Activated effector memory CD4-positive, alpha-beta T cell treated with Interleukin-2 at 50 U/mL for 16 hours (primary cell): ENCODE data around the gene EYA4.

ENCODE experiments used
- DNase-seq: peaks from one replicate; pipeline ENCODE4 v3.0.0-alpha.2; 2020

EYA4 gene

DNA sequence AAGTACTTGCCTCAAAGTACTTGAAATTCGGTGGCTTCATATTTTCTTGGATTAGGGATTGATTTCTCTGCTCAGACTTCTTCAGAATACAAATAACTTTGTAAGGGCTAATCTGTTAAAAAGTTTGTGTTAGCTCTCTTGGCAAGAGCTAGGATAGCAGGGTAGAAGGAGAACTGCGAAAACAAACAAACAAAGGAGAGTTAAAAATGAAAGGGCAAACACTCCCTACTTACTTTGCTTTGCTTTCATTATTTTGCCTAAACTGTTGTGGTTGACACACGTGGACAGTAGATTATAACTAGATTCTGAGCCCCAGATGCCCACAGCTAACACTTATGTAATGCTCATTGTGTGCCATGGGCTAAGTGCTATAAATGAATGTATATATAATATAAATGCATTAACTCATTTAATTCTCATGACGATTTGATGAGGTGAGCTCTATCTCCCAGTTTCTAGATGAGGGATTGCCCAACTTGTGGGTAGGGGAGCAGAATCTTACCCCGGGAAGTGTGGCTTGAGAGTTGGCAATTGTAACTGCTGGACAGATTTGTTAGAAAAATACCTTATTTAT is 48.7 kb downstream of the EYA4 start:
- no peak for DNase-seq

DNA sequence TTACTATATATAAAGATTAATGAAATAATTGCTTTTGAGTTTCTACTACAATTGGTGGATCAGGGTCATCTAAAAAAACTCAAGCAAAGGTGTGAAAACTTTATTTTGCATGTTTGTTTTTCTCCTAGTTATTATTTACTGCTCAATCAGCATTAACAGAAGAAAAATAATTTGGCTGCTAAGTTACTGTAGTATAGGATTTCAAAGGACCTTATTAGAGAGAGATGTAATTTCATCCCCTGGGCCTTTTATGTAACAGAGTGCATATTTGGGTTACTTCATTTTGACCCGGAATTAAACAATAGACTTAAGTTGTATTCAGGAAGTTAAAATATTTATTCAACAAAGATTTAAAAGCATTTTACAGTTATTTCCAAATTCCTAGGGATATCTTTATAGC is 49.8 kb downstream of the EYA4 start:
- DNase-seq = no peak

DNA sequence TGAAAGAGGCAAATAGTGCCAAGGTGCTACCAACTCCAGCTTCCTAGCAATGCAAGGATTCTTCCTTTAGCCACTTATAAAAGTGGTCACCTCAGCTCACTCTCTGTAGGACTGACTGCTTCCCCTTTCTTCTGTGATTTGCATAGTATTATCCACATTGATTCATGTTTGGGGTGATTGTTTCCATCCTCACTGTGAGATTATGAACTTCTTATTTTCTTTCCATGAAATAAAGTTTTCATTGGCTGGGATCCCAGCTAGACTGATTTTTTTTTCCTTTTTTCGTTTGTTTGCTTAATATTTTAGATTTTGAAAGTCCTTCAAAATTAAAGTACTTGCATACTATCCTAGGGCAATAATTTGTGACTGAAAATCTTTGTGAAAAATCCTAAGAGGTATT is 50.5 kb downstream of the EYA4 start:
- no peak for DNase-seq

DNA sequence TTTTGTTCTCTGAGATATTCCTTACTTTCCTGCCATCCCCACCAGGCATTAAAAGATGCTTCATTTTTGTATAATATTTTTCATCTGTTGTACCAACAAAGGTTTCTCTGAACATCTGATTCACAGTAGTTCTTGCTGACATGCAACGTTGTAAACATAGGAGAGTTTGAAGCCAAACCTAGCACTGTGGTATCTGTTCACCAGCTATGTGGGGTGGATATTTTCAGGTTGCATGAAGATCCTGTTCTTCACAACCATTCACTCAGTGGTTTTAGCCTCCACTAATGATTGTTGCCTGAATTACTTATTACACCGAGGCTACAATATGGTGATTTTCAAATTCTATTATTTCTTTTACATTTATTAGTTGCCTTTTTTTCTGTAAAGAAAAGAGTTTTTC is 56.5 kb downstream of the EYA4 start:
- DNase-seq = no peak

DNA sequence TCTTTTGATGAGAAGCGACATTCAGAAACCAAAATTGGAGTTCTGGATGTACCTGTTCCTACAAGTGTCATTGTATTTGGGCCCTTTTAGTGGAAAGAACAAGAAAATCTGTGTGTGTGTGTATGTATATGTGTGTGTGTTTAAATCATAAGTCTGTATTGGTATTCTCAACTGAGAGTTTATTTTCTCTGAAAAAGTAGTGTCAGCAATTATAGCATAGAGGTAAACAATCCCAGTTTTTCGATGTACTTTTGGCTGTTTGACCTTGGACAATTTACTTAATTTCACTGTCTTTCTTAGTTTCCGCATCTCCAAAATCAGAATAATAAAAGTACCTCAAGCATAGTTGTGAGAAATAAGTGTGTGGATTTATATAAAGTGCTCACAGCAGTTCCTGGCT is 57.2 kb downstream of the EYA4 start:
- DNase-seq = no peak

DNA sequence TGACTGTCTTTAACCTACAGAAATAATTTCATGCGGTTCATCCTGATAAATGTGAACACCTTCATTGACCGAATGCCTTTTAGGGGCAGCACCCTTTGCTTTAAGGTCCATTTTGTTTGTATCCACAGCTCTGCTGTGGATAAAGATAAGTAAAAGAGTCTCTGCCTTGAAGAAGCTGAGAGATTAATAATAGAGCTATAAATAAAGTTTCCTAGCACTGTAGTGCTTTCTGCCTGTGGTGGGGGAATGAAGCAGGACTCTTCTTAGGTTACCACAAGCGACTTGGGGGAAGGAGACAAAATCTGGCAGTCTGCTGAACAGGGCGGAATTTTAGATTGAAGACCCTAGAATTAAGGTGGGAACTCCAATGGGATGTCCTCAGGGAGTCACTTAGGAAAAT is 57.6 kb downstream of the EYA4 start:
- no peak for DNase-seq

DNA sequence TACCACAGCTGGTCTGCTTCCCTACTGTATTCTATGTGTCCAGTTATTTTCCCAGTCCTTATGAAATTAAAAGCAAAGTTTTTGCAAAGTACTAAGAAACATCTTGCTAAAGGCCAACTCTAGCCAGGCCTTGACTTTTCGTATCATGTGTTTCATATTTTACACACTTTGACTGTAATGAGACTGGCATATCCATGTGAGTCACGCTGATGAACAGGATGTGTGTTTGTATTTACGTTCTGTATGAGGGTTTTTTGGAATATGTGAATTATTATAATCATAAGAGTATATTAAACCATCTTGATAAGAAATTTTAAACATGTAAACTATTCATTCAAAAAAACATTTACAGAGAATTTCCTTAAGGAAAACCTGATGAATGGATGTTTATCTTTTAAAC is 59.7 kb downstream of the EYA4 start:
- no peak for DNase-seq

DNA sequence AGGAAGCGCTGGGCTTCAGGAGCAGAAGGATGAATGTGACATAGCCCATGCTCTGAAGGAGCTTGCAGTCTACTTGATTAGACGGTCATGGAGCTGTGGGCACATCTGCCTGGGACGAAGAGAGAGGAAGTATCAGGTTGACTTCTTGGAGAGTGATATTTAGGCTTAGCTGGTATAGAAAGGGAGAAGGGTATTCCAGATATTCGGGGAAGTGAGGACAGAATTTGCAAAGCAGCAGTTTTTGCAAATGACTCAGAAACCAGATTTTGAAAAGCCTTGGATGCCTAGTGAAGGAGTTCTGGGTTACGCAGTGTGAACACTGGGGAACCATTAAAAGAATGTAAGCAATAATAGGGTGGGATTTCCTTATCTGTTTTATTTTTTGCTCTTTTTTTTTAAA is 60.7 kb downstream of the EYA4 start:
- no peak for DNase-seq

DNA sequence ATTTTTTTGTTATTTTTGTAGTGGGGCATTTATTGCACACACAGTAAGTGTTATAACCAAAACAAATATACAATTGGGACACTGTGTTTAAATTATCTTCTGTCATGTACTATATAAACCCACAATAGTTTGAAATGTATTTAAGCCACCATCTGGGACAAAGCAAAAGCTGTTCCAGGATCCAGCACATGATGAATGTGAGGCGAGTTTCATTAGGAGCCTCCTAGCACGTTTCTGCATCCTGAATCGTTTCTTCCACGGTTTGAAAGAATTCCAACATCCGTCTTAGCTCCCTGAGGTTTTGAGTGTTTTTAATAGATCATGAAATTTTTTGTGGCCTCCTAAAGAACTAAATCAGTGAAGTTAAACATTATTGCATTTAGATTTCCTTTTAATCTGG is 65.8 kb downstream of the EYA4 start:
- DNase-seq = no peak

DNA sequence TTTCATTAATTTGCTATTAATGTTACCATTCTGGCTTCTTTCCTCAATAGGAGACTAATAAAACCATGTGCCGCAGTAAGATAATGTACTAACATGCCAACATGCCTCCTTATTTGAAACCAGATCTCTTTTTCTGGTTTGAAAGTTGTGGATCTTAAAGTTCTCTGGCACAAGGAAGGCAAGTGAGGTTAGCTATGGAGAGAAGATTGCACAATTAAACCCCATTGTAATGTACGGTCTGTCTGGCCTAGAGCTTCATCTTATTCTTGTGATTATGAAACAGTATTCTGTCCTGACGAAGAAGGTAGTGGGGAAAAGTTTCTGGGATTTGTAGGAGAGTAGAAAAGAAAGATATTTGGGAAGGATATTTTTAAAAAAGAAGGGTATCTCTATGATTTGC is 68.4 kb downstream of the EYA4 start:
- no peak for DNase-seq

DNA sequence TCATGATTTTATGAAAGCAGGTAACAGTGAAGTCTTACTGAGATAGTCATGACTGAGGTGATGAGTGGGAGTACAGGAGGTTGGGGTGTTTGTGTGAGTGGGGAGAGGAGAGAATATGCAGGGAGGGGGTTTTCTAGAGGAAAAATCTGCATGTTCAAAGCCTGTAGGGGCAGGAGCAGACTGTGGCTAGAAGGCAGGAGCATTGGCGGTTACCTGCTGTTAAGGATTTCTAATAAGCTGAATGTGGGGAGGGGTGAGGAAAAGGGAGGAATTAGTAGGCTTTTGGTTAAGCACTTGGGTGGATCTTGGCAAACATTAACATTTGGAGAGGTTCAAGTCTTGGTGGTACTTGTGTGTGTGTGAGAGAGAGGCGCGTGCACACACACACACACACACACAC is 70.8 kb downstream of the EYA4 start:
- no peak for DNase-seq

DNA sequence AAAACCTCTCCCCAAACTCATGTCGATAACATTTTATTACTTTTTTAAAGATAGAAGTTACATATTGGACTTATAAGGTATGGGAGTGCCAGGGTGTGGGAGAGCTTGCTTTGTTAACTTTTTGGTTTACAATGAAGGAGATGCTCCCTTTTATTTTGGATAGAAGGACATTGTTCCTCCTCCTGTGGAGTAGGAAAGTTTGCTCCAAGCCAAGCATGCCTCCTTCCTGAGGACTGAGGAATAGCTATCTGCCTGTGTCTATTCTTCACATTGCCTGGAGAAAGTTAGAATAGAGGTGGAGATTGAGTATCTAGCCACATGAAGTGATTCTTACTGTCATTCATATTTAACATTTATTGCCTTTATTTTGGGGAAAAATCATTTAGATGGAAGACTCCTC is 71.9 kb downstream of the EYA4 start:
- DNase-seq = no peak

DNA sequence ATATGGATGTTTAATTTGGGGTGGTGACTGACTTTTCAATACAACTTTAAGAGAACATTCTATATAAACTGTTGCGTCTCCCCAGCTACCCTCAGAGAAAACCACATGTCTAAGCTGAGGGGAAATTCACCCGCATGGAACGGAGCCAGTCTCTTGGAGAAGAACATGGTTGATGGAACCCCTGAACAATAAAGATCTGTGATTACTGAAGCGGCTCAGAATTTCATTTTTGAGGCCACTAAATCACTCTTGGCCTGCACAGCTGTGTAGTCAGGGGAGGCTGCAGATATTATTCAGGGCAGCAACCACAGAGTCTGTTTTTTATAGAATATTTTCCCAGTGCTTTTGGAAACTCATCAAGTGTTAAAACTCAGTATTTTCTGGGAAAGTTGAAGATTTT is 73.8 kb downstream of the EYA4 start:
- no peak for DNase-seq

DNA sequence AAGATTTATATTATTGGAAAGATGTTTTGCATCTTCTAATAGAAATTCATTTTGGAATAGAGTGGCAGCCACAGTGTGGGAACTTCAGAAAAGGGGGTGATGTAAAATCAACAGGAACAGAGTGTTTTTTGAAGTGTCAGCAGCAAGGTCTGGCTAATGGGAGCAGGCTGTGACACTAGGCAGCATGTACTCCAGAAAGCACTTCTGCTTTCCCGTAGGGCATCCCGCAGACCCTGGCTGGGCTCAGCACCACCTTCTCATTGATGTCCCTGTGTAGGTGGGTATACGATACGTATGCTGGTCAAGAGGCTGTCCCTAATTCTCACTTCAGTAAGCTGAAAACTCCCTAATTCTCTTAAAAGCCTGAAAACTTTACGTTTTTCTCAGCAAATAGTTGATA is 74.7 kb downstream of the EYA4 start:
- DNase-seq = no peak

DNA sequence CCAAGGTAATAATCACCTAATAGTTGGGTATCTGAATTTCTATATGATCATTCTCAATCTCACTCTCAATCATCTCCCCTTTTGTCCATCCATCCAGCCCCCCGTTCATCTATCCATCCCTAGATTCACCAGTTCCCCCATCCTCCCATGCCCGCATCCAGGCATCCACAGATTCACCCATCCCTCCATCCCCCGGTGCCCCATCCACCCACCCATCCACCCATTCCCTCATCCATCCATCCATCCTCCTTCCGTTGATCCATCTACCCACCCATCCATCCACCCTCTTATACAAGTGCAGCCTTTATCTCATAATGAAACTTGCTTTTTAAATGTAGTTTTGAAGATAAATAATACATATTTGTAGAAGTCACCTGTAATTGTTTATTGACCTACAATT is 76.5 kb downstream of the EYA4 start:
- DNase-seq = no peak

DNA sequence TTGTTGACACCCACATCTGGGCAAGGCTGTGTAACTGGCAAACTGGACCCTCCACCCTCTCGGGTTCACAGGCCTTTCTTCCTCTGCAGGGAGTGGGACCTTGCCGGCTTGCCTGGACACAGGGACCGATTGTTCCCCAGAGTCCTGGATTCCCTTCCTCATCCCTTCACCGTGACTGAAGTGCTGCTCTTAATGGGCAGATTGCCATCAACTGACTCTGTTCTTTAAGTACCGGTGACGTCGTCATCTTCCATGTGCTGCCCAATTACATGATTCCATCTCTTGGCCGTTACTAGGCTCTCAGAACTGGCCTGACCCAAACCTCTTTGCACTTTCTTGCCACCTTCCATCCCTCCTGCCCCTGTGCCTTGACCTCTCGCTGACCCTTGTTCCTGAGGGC is 85.4 kb downstream of the EYA4 start:
- DNase-seq = no peak

DNA sequence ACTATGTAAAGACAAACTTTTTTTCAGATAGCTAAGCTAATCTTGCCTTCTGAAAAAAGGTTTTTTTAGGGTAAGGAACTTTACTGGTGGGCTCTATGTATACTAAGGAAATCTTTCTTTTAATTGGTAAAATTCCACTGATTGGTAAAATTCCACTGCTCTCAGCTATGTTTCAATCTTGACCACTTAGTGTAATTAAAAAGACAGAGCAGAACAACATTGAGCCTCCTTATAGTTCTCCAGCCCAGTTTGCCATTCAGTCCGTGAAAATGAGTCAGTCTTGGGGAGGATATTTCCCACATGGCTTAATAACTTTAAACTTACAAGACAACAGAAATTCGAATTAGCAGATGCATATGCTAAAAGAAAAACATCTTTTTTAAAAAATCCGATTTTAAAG is 92.7 kb downstream of the EYA4 start:
- no peak for DNase-seq

DNA sequence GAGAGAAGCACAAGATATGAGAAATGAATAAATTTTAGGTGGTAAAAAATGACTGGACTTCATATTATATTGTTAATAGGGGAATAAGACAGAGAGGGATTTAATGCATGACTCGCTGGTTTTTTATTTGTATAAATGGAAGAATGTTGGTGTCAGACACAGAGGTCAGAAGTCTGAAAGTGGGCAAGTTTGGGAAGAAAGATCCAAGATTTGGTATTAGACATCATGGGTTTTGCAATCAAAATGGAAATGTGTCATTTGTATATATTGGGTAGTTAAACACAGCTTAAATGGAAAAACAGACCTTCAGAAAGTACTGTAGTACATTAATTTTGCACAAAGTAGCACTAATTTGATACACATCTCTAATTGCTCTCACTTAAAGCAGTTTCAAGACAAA is 96.2 kb downstream of the EYA4 start:
- DNase-seq = no peak

DNA sequence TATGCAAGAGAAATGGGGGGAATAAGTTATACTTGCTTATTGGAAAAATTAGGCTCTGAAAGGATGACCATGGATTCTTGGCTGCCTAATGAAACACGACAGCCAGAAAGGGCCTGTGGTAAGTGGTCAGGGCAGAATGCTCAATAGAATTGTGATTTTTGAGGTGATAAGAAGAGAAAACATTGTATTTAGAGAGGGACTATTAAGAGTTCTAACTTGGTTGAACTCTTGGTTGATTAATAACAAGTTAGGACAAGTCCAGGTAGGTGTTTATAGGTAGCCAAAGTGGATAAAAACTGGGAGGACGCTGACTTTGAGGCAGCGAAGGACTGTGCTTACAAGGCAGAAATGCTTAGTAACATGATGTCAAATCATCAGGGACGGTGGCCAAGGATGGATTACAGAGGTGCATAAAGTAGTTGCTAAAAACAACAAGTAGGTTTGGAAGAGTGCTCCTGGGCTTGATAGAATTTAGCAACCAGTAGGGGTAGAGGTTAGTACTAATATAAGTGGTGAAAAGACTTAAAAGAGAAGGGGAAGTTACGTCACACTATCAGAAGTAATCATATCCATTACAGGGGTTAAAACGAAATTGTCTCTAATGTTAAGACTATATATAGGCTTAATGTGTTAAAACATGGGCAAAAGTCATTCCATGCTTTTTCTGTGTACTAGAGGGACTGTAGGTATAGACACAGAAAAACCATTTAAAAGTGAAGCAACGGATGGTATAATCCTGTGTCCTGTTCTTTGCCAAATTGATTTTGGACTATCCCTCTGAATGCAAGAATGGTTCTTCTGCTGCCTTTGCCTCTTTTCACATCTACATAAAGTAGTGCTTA is 98.6 kb downstream of the EYA4 start:
- no peak for DNase-seq

DNA sequence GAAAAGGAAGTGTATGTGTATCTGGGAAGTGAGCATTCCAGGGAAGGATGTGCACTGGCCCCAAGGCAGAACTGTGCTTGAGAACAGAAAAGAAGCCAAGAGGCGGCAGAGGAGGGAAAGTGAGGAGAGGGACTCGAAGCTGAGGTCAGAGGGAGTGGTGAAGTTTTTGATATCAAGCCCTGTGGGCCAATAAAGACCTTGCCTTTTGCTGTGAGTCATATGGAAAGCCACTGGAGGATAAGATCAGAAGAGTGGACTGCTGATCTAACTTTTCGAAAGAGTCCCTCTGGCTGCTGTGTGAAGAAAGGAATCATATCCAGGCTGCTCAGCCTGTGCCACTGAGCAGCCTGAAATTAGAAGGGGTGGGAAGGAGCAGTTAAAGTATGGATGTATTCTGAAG is 99.4 kb downstream of the EYA4 start:
- no peak for DNase-seq

DNA sequence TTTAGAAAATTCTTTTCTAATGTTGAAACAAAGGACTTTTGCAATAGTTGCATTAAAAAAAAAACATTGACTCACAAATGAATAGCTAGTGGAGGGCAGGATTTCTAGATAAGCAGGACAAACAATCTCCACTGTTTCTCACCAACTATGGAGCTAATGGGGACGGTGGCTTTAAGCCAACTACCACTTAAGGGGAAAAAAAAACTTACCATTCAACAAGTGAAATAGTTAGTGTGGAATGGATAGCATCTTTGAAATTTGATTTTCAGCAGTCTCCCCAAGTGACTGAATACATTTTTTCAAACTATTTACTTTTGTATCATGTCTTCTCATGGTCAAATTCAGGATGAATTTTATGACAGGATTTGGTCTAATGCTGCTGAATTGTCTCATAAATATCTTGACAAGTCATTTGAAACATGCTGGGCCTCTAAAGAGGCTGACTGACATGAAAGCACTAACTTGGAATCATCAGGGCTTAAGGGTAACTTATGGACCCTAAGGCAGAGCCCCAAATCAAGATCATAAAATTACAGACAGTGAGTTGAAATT is 100.5 kb downstream of the EYA4 start:
- no peak for DNase-seq

DNA sequence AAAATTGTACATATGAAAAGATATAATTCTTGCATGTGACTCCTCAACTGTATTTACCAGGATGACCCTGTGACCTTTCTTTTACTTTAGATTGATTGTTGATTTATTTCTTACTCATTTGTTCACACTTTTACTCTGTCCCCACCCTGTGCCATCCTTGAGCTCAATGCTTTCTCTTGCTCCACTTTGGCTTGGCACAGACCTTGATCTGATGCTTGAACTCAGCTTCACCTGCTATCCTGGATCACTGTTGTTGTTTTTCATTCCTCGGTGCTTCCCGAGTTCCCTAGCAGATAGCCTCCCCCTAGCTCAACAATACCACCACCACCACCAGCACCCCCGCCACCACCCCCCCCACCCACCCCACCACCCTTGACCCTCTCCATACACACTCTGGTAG is 102.1 kb downstream of the EYA4 start:
- no peak for DNase-seq

DNA sequence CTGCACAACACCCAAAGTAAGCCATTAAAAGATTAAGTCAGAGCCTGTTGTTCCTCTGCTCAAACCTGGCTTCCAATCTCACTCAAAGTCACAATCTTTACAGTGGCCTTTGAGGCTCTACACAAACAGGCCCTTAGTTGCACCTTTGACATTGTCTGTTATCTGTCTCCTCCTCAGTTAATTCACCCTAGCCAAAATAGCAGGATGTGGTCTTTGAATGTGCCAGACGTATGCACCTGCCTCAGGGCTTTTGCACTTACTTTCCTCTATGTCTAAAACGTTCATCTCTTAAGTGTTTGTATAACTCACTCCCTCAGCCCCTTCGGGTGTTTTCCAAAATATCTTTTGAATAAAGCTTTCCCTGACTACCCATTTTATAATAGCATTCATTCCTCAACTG is 107.7 kb downstream of the EYA4 start:
- DNase-seq = no peak

DNA sequence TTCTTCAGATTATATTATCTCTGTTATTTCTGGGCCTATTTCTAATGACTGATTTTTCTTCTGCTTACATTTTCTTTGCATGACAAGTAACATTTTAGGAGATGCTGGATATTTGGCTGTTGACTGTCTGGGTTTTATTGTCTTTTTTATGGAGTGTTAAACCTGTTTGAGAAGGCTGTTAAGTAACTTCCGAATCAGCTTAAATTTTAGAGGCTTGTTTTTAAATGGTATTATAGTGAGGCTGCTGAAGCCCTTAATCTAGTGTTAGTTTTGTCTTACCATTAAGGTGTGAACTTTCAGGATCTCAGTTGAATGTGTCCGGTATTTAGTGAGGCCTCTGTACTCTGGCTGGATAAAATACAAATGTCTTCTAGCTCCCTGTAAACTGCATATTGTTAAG is 109.8 kb downstream of the EYA4 start:
- DNase-seq = no peak

DNA sequence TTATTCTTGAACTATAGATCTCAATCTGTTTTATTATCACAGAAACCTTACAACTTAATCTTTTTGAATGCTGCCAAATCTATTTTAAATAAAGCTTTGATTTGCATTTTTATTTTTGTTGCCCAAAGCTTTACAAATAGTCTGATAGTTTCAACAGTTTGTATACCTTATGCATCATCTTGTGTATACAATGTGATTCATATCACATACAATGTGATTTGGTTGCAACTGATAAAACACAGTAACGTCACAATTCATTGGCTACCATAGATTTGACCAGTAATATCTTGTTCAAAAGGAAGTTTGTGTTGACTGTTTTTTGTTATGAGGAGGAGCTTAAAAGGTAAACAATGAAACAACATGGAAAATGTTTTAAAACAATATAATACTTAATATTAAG is 110.9 kb downstream of the EYA4 start:
- DNase-seq = no peak
